B cell (primary cell): ENCODE data around the gene SOD3. TPM values are rescaled to one million over a fixed set of nuclear protein-coding genes. Genes with fewer than 3 reads are reported as not detected.

Experiments used
- ATAC-seq: fragments of 200-7000 bp; cut with Tn5 transposase; one replicate; pipeline ENCODE4 v1.10.0; 2021; ENCODE audit warnings: low read depth, mild to moderate bottlenecking, moderate number of reproducible peaks, moderate library complexity
- CTCF ChIA-PET: fragments of 350-600 bp; sonication (Branson Sonifier 250); formaldehyde crosslinking; loops from one replicate; lab custom pipeline; 2021; ENCODE audit warnings: antibody characterized with exemption, inconsistent platforms; lab: Charles Lee
- POLR2A ChIA-PET: fragments of 350-600 bp; sonication (Branson Sonifier 250); formaldehyde crosslinking; loops from one replicate; lab custom pipeline; 2021; ENCODE audit warnings: antibody characterized with exemption; lab: Charles Lee
- DNase-seq: peaks from one replicate; pipeline ENCODE4 v3.0.0; 2013
- H2AFZ ChIP-seq: 2 replicates; pipeline ENCODE4 v1.6.1; 2012; ENCODE audit warnings: mild to moderate bottlenecking, low read depth, low read length; ENCODE audit not compliant: insufficient read depth, poor library complexity, severe bottlenecking
- H3K27ac ChIP-seq, 2 donors: 1 replicate in 1 of 2; 2 replicates in 1 of 2; pipeline ENCODE4 v1.5.1; 2012 to 2013; ENCODE audit warnings: low read length in 2 of 2, mild to moderate bottlenecking in 2 of 2, moderate library complexity in 1 of 2
- H3K27me3 ChIP-seq, 4 experiments: fragments of 200-600 bp in 1 of 4; sonication (generic) in 1 of 4; replicated peaks in 1 of 4; 1 replicate in 2 of 4; 2 replicates in 2 of 4; pipeline versions ENCODE4 v1.6.1 to v1.7.0; 2013 to 2016; ENCODE audit warnings: low read length in 3 of 4, mild to moderate bottlenecking in 2 of 4, mixed read lengths in 1 of 4, moderate library complexity in 1 of 4; ENCODE audit not compliant: insufficient read depth in 4 of 4, control insufficient read depth in 3 of 4; ENCODE audit errors: control extremely low read depth in 1 of 4
- H3K36me3 ChIP-seq, 2 experiments: replicated peaks in 1 of 2; 1 replicate in 1 of 2; 2 replicates in 1 of 2; pipeline versions ENCODE4 v1.6.1 to v1.7.1; 2013; ENCODE audit warnings: low read length in 1 of 2; ENCODE audit not compliant: insufficient read depth in 2 of 2, control insufficient read depth in 1 of 2; ENCODE audit errors: control extremely low read depth in 1 of 2, extremely low read depth in 1 of 2
- H3K4me1 ChIP-seq, 2 donors: fragments of 200-600 bp in 1 of 2; sonication (generic) in 1 of 2; 1 replicate in 1 of 2; 2 replicates in 1 of 2; pipeline versions ENCODE4 v1.5.1 to v1.6.1; 2013 to 2017; ENCODE audit warnings: low read length in 2 of 2; ENCODE audit not compliant: control insufficient read depth in 2 of 2, insufficient read depth in 2 of 2
- H3K4me2 ChIP-seq: replicated peaks from 2 replicates; pipeline ENCODE3; 2012; ENCODE audit warnings: mild to moderate bottlenecking, low read depth, low read length; ENCODE audit not compliant: poor library complexity, severe bottlenecking
- H3K4me3 ChIP-seq, 5 experiments: fragments of 200-600 bp in 1 of 5; sonication (generic) in 1 of 5; 1 replicate in 3 of 5; 2 replicates in 2 of 5; pipeline versions ENCODE4 v1.5.1 to v1.7.0; 2011 to 2016; ENCODE audit warnings: low read length in 4 of 5, mild to moderate bottlenecking in 4 of 5, low read depth in 2 of 5, control low read depth in 1 of 5, moderate library complexity in 1 of 5; ENCODE audit not compliant: insufficient read depth in 1 of 5; ENCODE audit errors: control extremely low read depth in 1 of 5, extremely low read depth in 1 of 5
- H3K79me2 ChIP-seq: fragments of 200-600 bp; sonication (generic); one replicate; pipeline ENCODE4 v1.6.0; 2016; ENCODE audit warnings: low read length; ENCODE audit not compliant: control insufficient read depth, insufficient read depth
- H3K9ac ChIP-seq: fragments of 200-600 bp; sonication (generic); 2 replicates; pipeline ENCODE4 v1.6.1; 2017; ENCODE audit warnings: mild to moderate bottlenecking, low read length, moderate library complexity
- H3K9me3 ChIP-seq, 3 donors: one replicate each; pipeline versions ENCODE4 v1.6.1 to v1.7.1; 2013; ENCODE audit warnings: low read length in 2 of 3; ENCODE audit not compliant: control insufficient read depth in 2 of 3, insufficient read depth in 1 of 3; ENCODE audit errors: control extremely low read depth in 1 of 3
- H4K20me1 ChIP-seq: 2 replicates; pipeline ENCODE4 v1.6.0; 2012; ENCODE audit warnings: mild to moderate bottlenecking, low read length; ENCODE audit not compliant: insufficient read depth, control insufficient read depth, poor library complexity, severe bottlenecking
- H3K27ac Mint-ChIP-seq: one replicate; pipeline ENCODE4 v1.8.0; 2021; ENCODE audit warnings: mixed read lengths
- H3K27me3 Mint-ChIP-seq: one replicate; pipeline ENCODE4 v1.8.0; 2021; ENCODE audit warnings: mixed read lengths
- H3K4me1 Mint-ChIP-seq: one replicate; pipeline ENCODE4 v1.8.0; 2021; ENCODE audit warnings: mixed read lengths
- H3K4me3 Mint-ChIP-seq: one replicate; pipeline ENCODE4 v1.8.0; 2021; ENCODE audit warnings: mixed read lengths
- H3K9me3 Mint-ChIP-seq: one replicate; pipeline ENCODE4 v1.8.0; 2022; ENCODE audit warnings: mixed read lengths; ENCODE audit not compliant: insufficient read depth
- EZH2 ChIP-seq: IDR thresholded peaks from 2 replicates; pipeline ENCODE4 v1.6.1; 2012; ENCODE audit warnings: borderline replicate concordance, low read depth, mild to moderate bottlenecking, moderate library complexity, low read length; ENCODE audit not compliant: insufficient read depth, poor library complexity, severe bottlenecking
- WGBS: methylation state at CpG from one replicate; pipeline ENCODE4 v1.1.5; 2013; ENCODE audit warnings: missing lambda C conversion rate; ENCODE audit not compliant: insufficient coverage; 5-methylcytosine and 5-hydroxymethylcytosine counted together
- intact Hi-C: fragments of 100-400 bp; cut with micrococcal nuclease; formaldehyde crosslinking; loops from one replicate; pipeline ENCODE4 v1.10.0; 2022
- polyA plus RNA-seq: library from polyadenylated mRNA; depleted of rRNA; stranded (reverse); fragments of >200 nt; gene quantifications from 2 replicates; pipeline ENCODE4 v1.2.3, GENCODE V29; 2012
- total RNA-seq, 2 donors: library from RNA; stranded (reverse); fragments of 120-200 nt in 1 of 2; gene quantifications; 1 replicate in 1 of 2; 2 replicates in 1 of 2; pipeline versions ENCODE4 v1.2.3 to v1.2.4, GENCODE V29; 2013 to 2022
- TF ChIP-seq, protein P1 (sequence below): fragments of 200-600 bp; IDR thresholded peaks from one replicate; pipeline ENCODE4 v1.8.0; 2022; ENCODE audit warnings: antibody characterized with exemption, mild to moderate bottlenecking

The SOD3 gene
- total and polyA plus RNA-seq, 2 donors (not counting 1 experiment from before 2014, with no cell fraction given) = not detected

DNA sequence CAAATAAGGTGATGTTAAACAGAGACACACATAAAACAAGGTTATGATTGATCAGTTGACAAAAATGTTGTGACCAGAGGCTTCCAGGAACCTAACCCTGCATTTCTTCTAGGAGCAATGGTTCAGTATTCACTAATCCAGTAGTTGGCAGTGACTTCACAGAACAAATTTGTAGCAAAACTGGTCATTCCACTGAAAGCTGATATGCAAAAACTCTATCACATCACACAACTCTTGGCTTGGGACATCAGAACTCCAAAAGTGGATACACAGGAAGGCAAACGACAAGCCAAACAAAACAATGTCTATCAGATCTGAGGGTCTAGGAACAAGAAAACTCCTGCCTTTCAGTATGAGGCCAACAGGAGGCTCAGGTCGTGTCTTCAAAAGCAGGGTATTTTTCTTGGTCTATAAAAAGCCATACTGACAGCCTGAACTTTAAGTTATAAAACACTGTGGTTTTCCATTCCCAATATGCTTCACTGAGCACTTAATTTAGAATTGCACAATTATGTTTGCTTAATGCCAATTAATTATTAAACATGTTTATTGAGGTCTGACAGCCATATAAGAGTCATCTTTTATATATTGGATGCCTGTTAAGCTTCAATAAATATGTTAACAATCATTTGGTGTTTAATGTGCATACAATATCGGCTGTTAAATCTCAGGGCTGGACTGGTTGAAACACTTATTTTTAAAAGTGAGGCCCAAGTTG, 45.6 kb downstream of the SOD3 start:
- TF ChIP-seq EZH2 = no peak
- TF ChIP-seq, protein P1, sequence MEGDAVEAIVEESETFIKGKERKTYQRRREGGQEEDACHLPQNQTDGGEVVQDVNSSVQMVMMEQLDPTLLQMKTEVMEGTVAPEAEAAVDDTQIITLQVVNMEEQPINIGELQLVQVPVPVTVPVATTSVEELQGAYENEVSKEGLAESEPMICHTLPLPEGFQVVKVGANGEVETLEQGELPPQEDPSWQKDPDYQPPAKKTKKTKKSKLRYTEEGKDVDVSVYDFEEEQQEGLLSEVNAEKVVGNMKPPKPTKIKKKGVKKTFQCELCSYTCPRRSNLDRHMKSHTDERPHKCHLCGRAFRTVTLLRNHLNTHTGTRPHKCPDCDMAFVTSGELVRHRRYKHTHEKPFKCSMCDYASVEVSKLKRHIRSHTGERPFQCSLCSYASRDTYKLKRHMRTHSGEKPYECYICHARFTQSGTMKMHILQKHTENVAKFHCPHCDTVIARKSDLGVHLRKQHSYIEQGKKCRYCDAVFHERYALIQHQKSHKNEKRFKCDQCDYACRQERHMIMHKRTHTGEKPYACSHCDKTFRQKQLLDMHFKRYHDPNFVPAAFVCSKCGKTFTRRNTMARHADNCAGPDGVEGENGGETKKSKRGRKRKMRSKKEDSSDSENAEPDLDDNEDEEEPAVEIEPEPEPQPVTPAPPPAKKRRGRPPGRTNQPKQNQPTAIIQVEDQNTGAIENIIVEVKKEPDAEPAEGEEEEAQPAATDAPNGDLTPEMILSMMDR = no peak
- Histone ChIP-seq H3K4me3 (no peak overlapping the region), H2AFZ (no peak overlapping the region), H3K36me3 (no peaks in the 10 kb centered on the region), H3K27ac (no peak overlapping the region), H3K9ac (no peak overlapping the region), H3K9me3 (no peaks in the 10 kb centered on the region), H3K4me1 (no peaks in the 10 kb centered on the region), H3K79me2 (no peaks in the 10 kb centered on the region), H3K4me2 (no peak overlapping the region), H4K20me1 (no peaks in the 10 kb centered on the region), H3K27me3 (no peaks in the 10 kb centered on the region)
- Mint-ChIP-seq H3K4me1 (no peaks in the 10 kb centered on the region), H3K4me3 (no peak overlapping the region), H3K27me3 (no peaks in the 10 kb centered on the region), H3K27ac (no peak overlapping the region), H3K9me3 (no peaks in the 10 kb centered on the region)
- POLR2A ChIA-PET = no interaction called here
- DNase-seq (no peak), ATAC-seq (no peak)
- CTCF ChIA-PET = no interaction called here
- intact Hi-C loops = no loop called here
- 73% methylated on average over 3 of the region's 3 CpGs for WGBS

- no peaks in the 10 kb centered on the region for H3K36me3 ChIP-seq
- H3K4me2 ChIP-seq = no peak overlapping the region
- intact Hi-C loops = no loop called here
- H3K27ac Mint-ChIP-seq = no peak overlapping the region
- H3K27me3 ChIP-seq = no peaks in the 10 kb centered on the region
- no peak for DNase-seq
- no peaks in the 10 kb centered on the region for H3K9me3 ChIP-seq
- ChIA-PET CTCF (no interaction called here), POLR2A (no interaction called here)
- no peak overlapping the region for H3K4me3 ChIP-seq
- H3K79me2 ChIP-seq = no peaks in the 10 kb centered on the region
- no peak for ATAC-seq
- no peak overlapping the region for H3K27ac ChIP-seq
- no peak overlapping the region for H3K4me3 Mint-ChIP-seq
- no peak overlapping the region for H2AFZ ChIP-seq
- no peaks in the 10 kb centered on the region for H3K4me1 ChIP-seq
- H3K4me1 Mint-ChIP-seq = no peaks in the 10 kb centered on the region
- no peak for TF ChIP-seq EZH2
- TF ChIP-seq, protein P1 = no peak
- H3K9me3 Mint-ChIP-seq = no peaks in the 10 kb centered on the region
- H4K20me1 ChIP-seq = no peaks in the 10 kb centered on the region
- H3K9ac ChIP-seq = no peak overlapping the region
- H3K27me3 Mint-ChIP-seq = no peaks in the 10 kb centered on the region
- WGBS = 89% methylated on average over 9 of the region's 9 CpGs
Measured at GRCh38 chr4:24842356-24842755, 47.0 kb downstream of the SOD3 start.
